ENCODE data around the gene ABCB1. TPM values are rescaled to one million over a fixed set of nuclear protein-coding genes. Genes with fewer than 3 reads are reported as not detected.

Gene ABCB1
- total RNA-seq, 1 experiment from 2014 or later: not detected

DNA sequence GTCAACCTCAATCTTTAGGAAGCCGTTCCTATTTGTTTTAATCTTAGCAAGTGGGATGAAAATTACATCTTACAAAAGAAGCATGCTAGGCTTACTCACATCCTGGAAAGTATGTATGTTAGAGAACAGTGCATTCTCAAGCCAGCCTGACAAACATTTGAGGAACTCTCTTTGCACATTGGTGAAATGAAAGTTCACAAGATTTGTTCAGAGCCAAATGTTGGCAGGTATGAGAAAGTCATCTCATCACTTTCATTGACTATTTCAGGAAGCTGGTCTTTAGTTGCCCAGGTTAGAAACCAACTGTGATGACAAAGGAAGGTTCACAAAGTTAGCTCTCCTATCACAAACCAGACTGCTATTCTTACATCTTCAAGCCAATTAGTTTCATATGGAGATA is 57.1 kb downstream of the ABCB1 start:
- no peak overlapping the region for H3K9ac ChIP-seq (ENCODE audit: low read length)
- H3K9me2 ChIP-seq (replicated peaks; ENCODE audit: low read length): no peaks in the 10 kb centered on the region
- H3K4me1 ChIP-seq (ENCODE audit: insufficient read depth, low read length): no peaks in the 10 kb centered on the region
- DNase-seq: no peak
- H3K27ac ChIP-seq (ENCODE audit: low read length): no peak overlapping the region
- no peaks in the 10 kb centered on the region for H3F3A ChIP-seq (ENCODE audit: low read length, unreplicated experiment)
- intact Hi-C loops (cut with micrococcal nuclease): no loop called here
- POLR2A ChIA-PET (ENCODE audit: unreplicated experiment): no interaction called here
- H3K36me3 ChIP-seq (ENCODE audit: low read depth, low read length): no peaks in the 10 kb centered on the region
- no peak overlapping the region for H3K4me3 ChIP-seq (ENCODE audit: low read length)
- no peaks in the 10 kb centered on the region for H4K20me1 ChIP-seq (ENCODE audit: low read length)
- no peaks in the 10 kb centered on the region for H3K9me3 ChIP-seq (ENCODE audit: low read length)
- CTCF ChIA-PET: no interaction called here
- no peak overlapping the region for H3K4me2 ChIP-seq (ENCODE audit: low read length)
- H3K27me3 ChIP-seq (ENCODE audit: low read length): peaks cover 8% of the 10 kb centered on the region; the same call in 1 of the 2 replicates
- ATAC-seq: no peak
- no peak overlapping the region for H2AFZ ChIP-seq (ENCODE audit: low read length)
- TF ChIP-seq EZH2phosphoT487 (IDR thresholded peaks at IDR 0.05; ENCODE audit: borderline replicate concordance, low read length) (no peak), EZH2 (IDR thresholded peaks at IDR 0.05; ENCODE audit: low read length, unreplicated experiment) (no peak)
- TF ChIP-seq, protein P1, sequence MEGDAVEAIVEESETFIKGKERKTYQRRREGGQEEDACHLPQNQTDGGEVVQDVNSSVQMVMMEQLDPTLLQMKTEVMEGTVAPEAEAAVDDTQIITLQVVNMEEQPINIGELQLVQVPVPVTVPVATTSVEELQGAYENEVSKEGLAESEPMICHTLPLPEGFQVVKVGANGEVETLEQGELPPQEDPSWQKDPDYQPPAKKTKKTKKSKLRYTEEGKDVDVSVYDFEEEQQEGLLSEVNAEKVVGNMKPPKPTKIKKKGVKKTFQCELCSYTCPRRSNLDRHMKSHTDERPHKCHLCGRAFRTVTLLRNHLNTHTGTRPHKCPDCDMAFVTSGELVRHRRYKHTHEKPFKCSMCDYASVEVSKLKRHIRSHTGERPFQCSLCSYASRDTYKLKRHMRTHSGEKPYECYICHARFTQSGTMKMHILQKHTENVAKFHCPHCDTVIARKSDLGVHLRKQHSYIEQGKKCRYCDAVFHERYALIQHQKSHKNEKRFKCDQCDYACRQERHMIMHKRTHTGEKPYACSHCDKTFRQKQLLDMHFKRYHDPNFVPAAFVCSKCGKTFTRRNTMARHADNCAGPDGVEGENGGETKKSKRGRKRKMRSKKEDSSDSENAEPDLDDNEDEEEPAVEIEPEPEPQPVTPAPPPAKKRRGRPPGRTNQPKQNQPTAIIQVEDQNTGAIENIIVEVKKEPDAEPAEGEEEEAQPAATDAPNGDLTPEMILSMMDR (conservative IDR thresholded peaks at IDR 0.05; ENCODE audit: low read depth, low read length): no peak
- no TSS peak for BruUV-seq (replicated peaks)
- no peaks in the 10 kb centered on the region for H3K79me2 ChIP-seq (ENCODE audit: low read length)

DNA sequence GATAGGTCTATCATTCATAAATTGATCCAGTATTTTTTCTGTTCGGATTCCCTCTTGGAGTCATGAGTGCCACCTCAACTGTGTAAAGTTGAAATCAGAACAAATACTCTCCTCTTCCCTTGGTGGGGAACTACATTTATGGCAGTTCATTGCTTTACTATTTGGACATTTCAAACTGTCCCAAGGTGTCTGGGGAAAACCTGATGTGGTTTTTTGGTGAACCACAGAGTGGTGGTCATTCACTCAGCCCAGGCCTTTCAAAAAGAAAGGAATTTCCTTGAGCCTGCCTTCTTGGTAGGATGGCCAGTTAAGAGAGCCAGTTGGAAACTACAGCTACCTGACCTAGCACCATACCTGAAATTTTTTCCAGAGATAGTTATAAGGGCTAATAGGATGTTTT is 59.0 kb downstream of the ABCB1 start:
- peaks cover 17% of the 10 kb centered on the region for H3K27me3 ChIP-seq (ENCODE audit: low read length)
- no peaks in the 10 kb centered on the region for H3K79me2 ChIP-seq (ENCODE audit: low read length)
- no peaks in the 10 kb centered on the region for H3K36me3 ChIP-seq (ENCODE audit: low read depth, low read length)
- no peak overlapping the region for H3K4me3 ChIP-seq (ENCODE audit: low read length)
- no peaks in the 10 kb centered on the region for H4K20me1 ChIP-seq (ENCODE audit: low read length)
- ATAC-seq (no peak), DNase-seq (no peak)
- no TSS peak for BruUV-seq (replicated peaks)
- TF ChIP-seq EZH2 (IDR thresholded peaks at IDR 0.05; ENCODE audit: low read length, unreplicated experiment) (no peak), EZH2phosphoT487 (IDR thresholded peaks at IDR 0.05; ENCODE audit: borderline replicate concordance, low read length) (no peak)
- TF ChIP-seq, protein P1 (conservative IDR thresholded peaks at IDR 0.05; ENCODE audit: low read depth, low read length): no peak
- H3K27ac ChIP-seq (ENCODE audit: low read length): no peak overlapping the region
- ChIA-PET CTCF (no interaction called here), POLR2A (ENCODE audit: unreplicated experiment) (no interaction called here)
- no peaks in the 10 kb centered on the region for H3K4me1 ChIP-seq (ENCODE audit: insufficient read depth, low read length)
- no peak overlapping the region for H3K4me2 ChIP-seq (ENCODE audit: low read length)
- no peaks in the 10 kb centered on the region for H3K9me3 ChIP-seq (ENCODE audit: low read length)
- no peak overlapping the region for H3K9ac ChIP-seq (ENCODE audit: low read length)
- no peak overlapping the region for H2AFZ ChIP-seq (ENCODE audit: low read length)
- no peaks in the 10 kb centered on the region for H3K9me2 ChIP-seq (replicated peaks; ENCODE audit: low read length)
- H3F3A ChIP-seq (ENCODE audit: low read length, unreplicated experiment): no peaks in the 10 kb centered on the region
- intact Hi-C loops (cut with micrococcal nuclease): no loop called here

DNA sequence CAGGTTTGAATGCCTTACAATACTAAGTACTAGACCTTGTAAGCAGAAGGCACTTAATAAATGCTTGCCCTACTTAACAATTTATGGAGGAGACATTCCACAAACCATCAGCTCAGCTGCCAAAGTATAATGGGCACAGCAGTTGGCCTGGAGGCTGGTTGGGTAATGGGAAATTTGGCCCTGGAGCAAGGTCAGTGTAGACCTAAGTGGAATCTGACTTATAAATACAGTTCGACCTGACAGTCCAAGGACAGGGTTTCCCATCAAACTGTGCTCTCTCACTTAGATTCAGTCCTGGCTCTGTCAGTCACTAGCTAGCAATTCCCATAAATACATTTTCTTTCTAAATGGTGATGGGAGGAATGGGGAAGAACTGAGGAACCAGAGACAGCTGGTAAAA is 62.6 kb downstream of the ABCB1 start:
- no peaks in the 10 kb centered on the region for H3K79me2 ChIP-seq (ENCODE audit: low read length)
- H3K9me3 ChIP-seq (ENCODE audit: low read length): no peaks in the 10 kb centered on the region
- no peaks in the 10 kb centered on the region for H3K36me3 ChIP-seq (ENCODE audit: low read depth, low read length)
- no peaks in the 10 kb centered on the region for H4K20me1 ChIP-seq (ENCODE audit: low read length)
- H3K9ac ChIP-seq (ENCODE audit: low read length): no peak overlapping the region
- H3K4me2 ChIP-seq (ENCODE audit: low read length): no peak overlapping the region
- TF ChIP-seq EZH2phosphoT487 (IDR thresholded peaks at IDR 0.05; ENCODE audit: borderline replicate concordance, low read length) (no peak), EZH2 (IDR thresholded peaks at IDR 0.05; ENCODE audit: low read length, unreplicated experiment) (no peak)
- TF ChIP-seq, protein P1 (conservative IDR thresholded peaks at IDR 0.05; ENCODE audit: low read depth, low read length): no peak
- H3K4me1 ChIP-seq (ENCODE audit: insufficient read depth, low read length): no peaks in the 10 kb centered on the region
- H3F3A ChIP-seq (ENCODE audit: low read length, unreplicated experiment): no peaks in the 10 kb centered on the region
- DNase-seq (no peak), ATAC-seq (no peak)
- H3K9me2 ChIP-seq (replicated peaks; ENCODE audit: low read length): no peaks in the 10 kb centered on the region
- ChIA-PET POLR2A (ENCODE audit: unreplicated experiment) (no interaction called here), CTCF (no interaction called here)
- H3K27ac ChIP-seq (ENCODE audit: low read length): no peak overlapping the region
- intact Hi-C loops (cut with micrococcal nuclease): no loop called here
- H3K4me3 ChIP-seq (ENCODE audit: low read length): no peak overlapping the region
- H3K27me3 ChIP-seq (ENCODE audit: low read length): peaks cover 26% of the 10 kb centered on the region
- no TSS peak for BruUV-seq (replicated peaks)
- no peak overlapping the region for H2AFZ ChIP-seq (ENCODE audit: low read length)

Data from PC-3 (cell line).